ENCODE measurements around the gene UBE2N. TPM values are rescaled to one million over a fixed set of nuclear protein-coding genes. Genes with fewer than 3 reads are reported as not detected.

Gene UBE2N
- total and polyA plus RNA-seq, 12 donors, result 35.5 to 109 (median 95.5) TPM

GRCh38 chr12:93368766-93369165, 73.0 kb downstream of the UBE2N start:
- no peak for TF ChIP-seq CTCF (IDR thresholded peaks at IDR 0.05)
- ATAC-seq (no peak), DNase-seq (no peak)
- Histone ChIP-seq H3K36me3 (no peaks in the 10 kb centered on the region), H3K9me3 (no peaks in the 10 kb centered on the region), H3K27me3 (no peaks in the 10 kb centered on the region), H3K4me1 (peaks cover 0 to 15% (median under 1%) of the 10 kb centered on the region in 9 donors), H3K4me3 (no peak overlapping the region), H3K27ac (no peak overlapping the region)
- 95% methylated on average over 3 of the region's 3 CpGs for WGBS, 2 donors
- intact Hi-C loops (cut with DNase I), result no loop called here

GRCh38 chr12:93366422-93366821, 75.3 kb downstream of the UBE2N start:
- no peak overlapping the region for H3K4me3 ChIP-seq
- intact Hi-C loops (cut with DNase I), result no loop called here
- TF ChIP-seq CTCF (IDR thresholded peaks at IDR 0.05), result no peak
- no peaks in the 10 kb centered on the region for H3K9me3 ChIP-seq
- no peaks in the 10 kb centered on the region for H3K36me3 ChIP-seq
- H3K4me1 ChIP-seq, result peaks cover 0 to 20% (median 6%) of the 10 kb centered on the region in 9 donors
- ATAC-seq (no peak), DNase-seq (no peak)
- H3K27me3 ChIP-seq, result no peaks in the 10 kb centered on the region
- WGBS, 2 donors, result 76 to 87% methylated on average over 4 of the region's 4 CpGs
- no peak overlapping the region for H3K27ac ChIP-seq

GRCh38 chr12:93365616-93366405, 75.9 kb downstream of the UBE2N start:
- H3K9me3 ChIP-seq, result no peaks in the 10 kb centered on the region
- no peak overlapping the region for H3K27ac ChIP-seq
- peaks cover 0 to 26% (median 10%) of the 10 kb centered on the region in 9 donors for H3K4me1 ChIP-seq
- TF ChIP-seq CTCF (IDR thresholded peaks at IDR 0.05), result no peak
- H3K27me3 ChIP-seq, result no peaks in the 10 kb centered on the region
- DNase-seq, result no peak
- WGBS, 2 donors, result 78 to 82% methylated on average over 7 of the region's 7 CpGs
- ATAC-seq, result no peak
- intact Hi-C loops (cut with DNase I), result no loop called here
- no peaks in the 10 kb centered on the region for H3K36me3 ChIP-seq
- H3K4me3 ChIP-seq, result no peak overlapping the region

GRCh38 chr12:93363841-93364297, 77.9 kb downstream of the UBE2N start:
- ATAC-seq (no peak), DNase-seq (no peak)
- no peaks in the 10 kb centered on the region for H3K27me3 ChIP-seq
- intact Hi-C loops (cut with DNase I), result no loop called here
- no peak overlapping the region for H3K4me3 ChIP-seq
- no peak for TF ChIP-seq CTCF (IDR thresholded peaks at IDR 0.05)
- H3K36me3 ChIP-seq, result no peaks in the 10 kb centered on the region
- peaks cover 0 to 43% (median 18%) of the 10 kb centered on the region in 9 donors for H3K4me1 ChIP-seq
- peak overlapping the region in 1 of 10 donors; percentile 22 for H3K27ac ChIP-seq
- H3K9me3 ChIP-seq, result no peaks in the 10 kb centered on the region
- WGBS, 2 donors, result 71 to 75% methylated on average over 3 of the region's 3 CpGs
